ENCODE results near the gene PLK1.

DNA sequence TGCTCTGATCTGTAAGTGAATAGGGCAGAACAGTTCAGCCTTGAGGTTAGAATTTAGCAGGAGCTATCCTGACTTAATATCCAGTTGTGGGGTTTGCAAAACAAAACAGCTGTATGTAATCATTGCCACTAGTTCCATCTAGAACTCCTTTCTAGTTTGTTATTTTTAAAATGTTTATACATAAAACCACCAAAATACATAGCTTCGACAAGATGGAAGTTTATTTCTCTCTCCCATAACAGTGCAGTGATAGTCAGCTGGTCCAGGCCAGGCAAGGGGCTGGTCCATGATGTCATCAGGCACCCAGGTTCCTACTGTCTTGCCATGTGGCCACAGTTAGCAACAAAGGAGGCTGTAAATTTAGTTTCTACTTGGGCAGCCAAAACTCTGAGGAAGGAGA, 10.5 kb upstream of the PLK1 start:
- TF ChIP-seq GATA2 (IDR thresholded peaks at IDR 0.05; ENCODE audit: low read depth, low read length): no peak
- TF ChIP-seq GATA3 (IDR thresholded peaks at IDR 0.05; ENCODE audit: low read depth, low read length): no peak

Measured in SH-SY5Y (cell line).